Stimulated activated CD4-positive, alpha-beta T cell treated with anti-CD3 and anti-CD28 coated beads, Interleukin-4, amount 100 ng/mL, for 1 hour (primary cell): ENCODE data around the gene CISD1.
A peak's percentile ranks its signal among the peaks of the same experiment; 100 is the strongest.
"Not testable (repeated sequence)": the region's sequence is repeated elsewhere in the genome, so short reads cannot be mapped to it uniquely, and the experiment has no call there.

Experiments
- DNase-seq: peaks from one replicate; pipeline ENCODE4 v3.0.0-alpha.2; 2020

Gene CISD1

GRCh38 chr10:58268946-58269781 is at the start of gene CISD1:
TSS of gene CISD1 (plus strand) at chr10:58269162. CDS start at chr10:58269274, 112 bp downstream.
- peak; percentile 92 for DNase-seq

GRCh38 chr10:58219875-58220274 is 49.1 kb upstream of the CISD1 start:
- no peak for DNase-seq

- DNase-seq, result no peak
Observed at GRCh38 chr10:58220769-58221451, 48.1 kb upstream of the CISD1 start.

GRCh38 chr10:58225654-58226053 is 43.3 kb upstream of the CISD1 start:
- no peak for DNase-seq

- not testable (repeated sequence) for DNase-seq
Observed at GRCh38 chr10:58229856-58230255, 39.1 kb upstream of the CISD1 start.

- no peak for DNase-seq
Observed at GRCh38 chr10:58237014-58237834, 31.7 kb upstream of the CISD1 start.

GRCh38 chr10:58239561-58240169 is 29.3 kb upstream of the CISD1 start:
- DNase-seq, result no peak

- no peak for DNase-seq
Observed at GRCh38 chr10:58240531-58240930, 28.4 kb upstream of the CISD1 start.

- no peak for DNase-seq
Observed at GRCh38 chr10:58241346-58241745, 27.6 kb upstream of the CISD1 start.

- DNase-seq, result no peak
Observed at GRCh38 chr10:58243269-58243668, 25.7 kb upstream of the CISD1 start.

- not testable (repeated sequence) for DNase-seq
Observed at GRCh38 chr10:58243801-58244200, 25.2 kb upstream of the CISD1 start.

- DNase-seq, result not testable (repeated sequence)
Observed at GRCh38 chr10:58244242-58244641, 24.7 kb upstream of the CISD1 start.

GRCh38 chr10:58244666-58245065 is 24.3 kb upstream of the CISD1 start:
- DNase-seq, result not testable (repeated sequence)

GRCh38 chr10:58253184-58253583 is 15.8 kb upstream of the CISD1 start:
- no peak for DNase-seq

GRCh38 chr10:58254644-58255043 is 14.3 kb upstream of the CISD1 start:
- no peak for DNase-seq

- not testable (repeated sequence) for DNase-seq
Observed at GRCh38 chr10:58256013-58256780, 12.8 kb upstream of the CISD1 start.

GRCh38 chr10:58258977-58259692 is 9.8 kb upstream of the CISD1 start:
- no peak for DNase-seq

GRCh38 chr10:58260334-58260733 is 8.6 kb upstream of the CISD1 start:
- no peak for DNase-seq

- no peak for DNase-seq
Observed at GRCh38 chr10:58262766-58263165, 6.2 kb upstream of the CISD1 start.

GRCh38 chr10:58264780-58265179 is 4.2 kb upstream of the CISD1 start:
- no peak for DNase-seq

GRCh38 chr10:58265249-58265648 is 3.7 kb upstream of the CISD1 start:
- DNase-seq, result no peak
